HG03045 (cell line): ENCODE results near the gene CDC26.
"Not testable (repeated sequence)": the region's sequence is repeated elsewhere in the genome, so short reads cannot be mapped to it uniquely, and the experiment has no call there.

Source experiments
- ATAC-seq: cut with Tn5 transposase; IDR thresholded peaks from one replicate; pipeline ENCODE4 v1.9.1; 2021; ENCODE audit warnings: mild to moderate bottlenecking, moderate library complexity; ENCODE audit not compliant: unreplicated experiment

Gene CDC26

DNA sequence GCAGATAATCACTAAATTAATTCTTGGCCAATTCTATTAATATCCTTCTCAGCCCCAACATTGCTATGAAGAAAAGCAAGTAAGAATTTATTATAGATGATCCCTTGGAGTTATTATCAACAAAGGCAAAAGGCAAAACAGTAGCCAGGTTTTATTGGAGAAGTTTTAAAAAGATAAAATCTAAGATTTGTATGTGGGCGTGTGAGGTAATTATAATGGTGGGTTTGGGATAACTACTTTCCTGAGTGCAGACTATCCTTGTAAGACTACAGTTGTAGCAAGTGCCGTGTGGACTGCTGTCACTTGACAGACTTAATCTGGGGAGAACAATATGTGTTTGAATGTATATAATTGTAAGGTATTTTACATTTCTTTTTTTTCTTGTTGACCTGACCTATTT, 30.8 kb downstream of the CDC26 start:
- no peak for ATAC-seq

DNA sequence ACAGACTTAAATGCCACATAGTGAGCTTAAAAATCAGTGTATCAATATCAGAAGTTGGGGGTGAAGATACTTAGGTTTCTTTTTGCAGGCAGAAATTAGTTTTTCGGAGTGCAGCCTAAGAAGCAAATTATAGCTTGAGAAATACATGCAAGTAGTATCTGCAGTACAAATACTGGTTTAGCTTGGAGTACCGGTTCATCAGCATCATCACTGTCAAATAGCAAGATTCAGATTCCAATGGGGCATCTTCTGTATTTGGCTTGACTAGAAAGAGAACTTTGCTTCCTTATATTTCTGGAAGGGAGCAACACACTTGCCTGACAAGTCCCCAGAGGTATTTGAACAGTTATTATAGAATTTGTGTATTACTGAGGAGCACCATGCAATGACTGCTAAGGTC, 34.2 kb downstream of the CDC26 start:
- ATAC-seq: no peak

DNA sequence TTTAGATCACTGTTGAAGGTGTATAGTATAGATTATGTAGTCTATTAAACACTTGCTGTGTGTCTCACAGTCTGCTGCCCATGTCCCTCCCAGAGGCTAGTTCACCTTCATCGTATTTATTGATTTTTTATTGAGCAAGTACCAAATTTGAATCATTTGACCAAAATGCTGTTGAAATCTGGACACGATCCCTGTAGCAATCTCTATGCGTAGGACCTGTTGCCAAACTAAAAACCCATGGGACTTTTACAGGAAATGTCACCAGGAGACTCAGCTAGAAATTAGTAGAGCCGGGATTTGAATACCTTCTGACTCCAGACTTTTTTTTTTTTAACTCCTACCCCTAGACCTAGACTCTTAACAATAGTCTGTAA, 36.5 kb downstream of the CDC26 start:
- ATAC-seq: no peak

DNA sequence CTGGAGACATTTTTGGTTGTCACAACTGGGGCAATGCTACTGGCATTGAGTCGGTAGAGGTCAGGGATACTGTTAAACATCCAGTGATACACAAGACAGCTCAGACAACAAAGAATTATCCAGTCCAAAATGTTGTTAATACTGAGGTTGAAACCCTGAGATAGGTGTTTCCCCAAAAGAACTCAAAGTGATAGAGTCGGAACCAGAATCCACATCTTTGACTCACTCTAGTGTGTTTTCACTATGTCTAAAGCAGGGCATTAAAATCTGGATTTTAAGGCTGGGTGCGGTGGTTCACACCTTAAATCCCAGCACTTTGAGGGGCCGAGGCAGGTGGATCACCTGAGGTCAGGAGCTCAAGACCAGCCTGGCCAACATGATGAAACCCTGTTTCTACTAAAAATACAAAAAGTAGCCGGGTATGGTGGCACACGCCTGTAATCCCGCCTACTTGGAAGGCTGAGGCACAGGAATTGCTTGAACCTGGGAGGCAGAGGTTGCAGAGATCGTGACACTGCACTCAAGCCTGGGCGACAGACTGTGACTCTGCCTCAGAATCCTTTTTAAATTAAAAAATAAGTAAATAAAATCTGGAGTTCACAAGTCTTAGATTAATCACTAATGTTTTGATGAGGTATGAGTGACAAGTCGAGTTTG, 37.0 kb downstream of the CDC26 start:
- ATAC-seq: no peak

DNA sequence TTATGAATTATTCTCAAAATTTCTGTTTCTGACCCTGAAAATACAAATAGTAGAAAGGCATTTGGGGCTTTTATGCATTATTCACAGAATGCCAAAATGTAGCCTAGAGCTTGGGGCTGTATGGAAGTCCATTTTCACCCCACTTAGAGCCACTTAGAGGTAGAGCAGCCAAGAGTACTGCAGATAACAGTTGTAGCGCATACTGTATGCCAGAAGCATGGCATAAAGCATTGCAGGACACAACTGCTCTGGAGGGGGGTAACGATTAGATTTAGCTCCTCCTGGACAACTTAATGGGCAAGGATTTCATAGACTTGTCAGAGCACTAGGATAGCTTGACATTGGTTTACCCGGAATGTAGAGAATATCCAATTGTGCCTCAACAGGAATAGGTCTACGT, 38.3 kb downstream of the CDC26 start:
- no peak for ATAC-seq

DNA sequence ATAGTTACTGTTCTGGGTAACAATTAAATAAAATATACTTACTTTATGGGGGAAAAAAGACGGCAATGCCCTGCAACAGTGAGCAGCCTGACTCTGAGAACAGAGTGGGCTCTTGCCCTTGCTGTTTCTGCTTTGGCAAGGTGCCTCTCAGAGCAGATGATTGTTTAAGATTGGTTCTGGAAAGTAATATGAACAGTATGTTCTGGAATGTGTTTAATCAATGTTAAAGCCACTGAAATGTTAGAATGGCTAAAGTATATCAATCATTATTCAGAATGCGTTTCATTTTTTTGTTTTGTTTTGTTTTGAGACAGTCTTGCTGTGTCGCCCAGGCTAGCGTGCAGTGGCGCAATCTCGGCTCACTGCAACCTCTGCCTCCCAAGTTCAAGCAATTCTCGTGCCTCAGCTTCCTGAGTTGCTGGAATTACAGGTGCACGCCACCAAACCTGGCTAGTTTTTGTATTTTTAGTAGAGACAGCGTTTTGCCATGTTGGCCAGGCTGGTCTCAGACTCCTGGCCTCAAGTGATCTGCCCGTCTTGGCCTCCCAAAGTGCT, 39.6 kb downstream of the CDC26 start:
- not testable (repeated sequence) for ATAC-seq

DNA sequence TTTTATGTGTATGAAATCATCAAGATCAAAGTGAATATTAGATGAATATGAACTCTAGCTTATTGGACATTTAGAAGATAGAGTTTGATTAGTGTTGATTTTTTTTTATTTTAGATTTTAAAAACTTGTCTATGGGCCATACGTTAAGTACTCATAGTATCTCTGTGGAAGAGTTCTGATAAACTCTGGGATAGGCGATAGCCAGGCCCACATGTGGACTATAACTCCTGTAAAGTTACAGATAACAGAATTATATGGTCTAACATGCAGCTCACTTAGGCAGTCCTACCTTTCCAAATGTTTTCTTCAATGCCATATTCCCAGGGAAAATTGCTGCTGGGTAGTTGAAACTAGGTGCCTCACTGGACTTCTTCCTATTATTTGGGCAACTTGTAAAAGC, 43.7 kb downstream of the CDC26 start:
- ATAC-seq: no peak

DNA sequence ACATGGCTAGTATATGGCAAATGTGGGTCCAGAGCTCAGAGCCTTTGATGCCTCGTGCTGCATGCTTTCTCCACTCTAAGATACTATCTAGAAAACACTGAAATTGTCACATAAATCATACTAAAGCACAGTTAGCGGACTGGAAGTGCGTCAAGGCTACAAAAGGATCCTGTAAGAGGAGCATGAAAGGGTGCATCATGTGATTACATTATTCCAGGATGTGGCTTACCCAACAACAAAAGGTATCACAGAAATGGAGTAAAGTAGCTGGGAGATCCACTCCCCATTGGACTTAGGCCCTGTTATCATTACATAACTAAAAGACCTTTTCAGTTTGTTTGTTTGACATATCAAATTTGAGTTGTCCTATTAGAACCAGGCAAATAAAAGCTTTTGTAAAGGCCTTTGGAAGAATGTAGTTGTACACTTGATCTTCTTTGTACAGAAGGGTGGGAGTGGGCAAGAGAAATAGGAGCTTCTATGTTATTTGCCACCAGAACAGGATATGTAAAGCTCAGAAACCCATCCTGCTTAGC, 47.2 kb downstream of the CDC26 start:
- no peak for ATAC-seq

DNA sequence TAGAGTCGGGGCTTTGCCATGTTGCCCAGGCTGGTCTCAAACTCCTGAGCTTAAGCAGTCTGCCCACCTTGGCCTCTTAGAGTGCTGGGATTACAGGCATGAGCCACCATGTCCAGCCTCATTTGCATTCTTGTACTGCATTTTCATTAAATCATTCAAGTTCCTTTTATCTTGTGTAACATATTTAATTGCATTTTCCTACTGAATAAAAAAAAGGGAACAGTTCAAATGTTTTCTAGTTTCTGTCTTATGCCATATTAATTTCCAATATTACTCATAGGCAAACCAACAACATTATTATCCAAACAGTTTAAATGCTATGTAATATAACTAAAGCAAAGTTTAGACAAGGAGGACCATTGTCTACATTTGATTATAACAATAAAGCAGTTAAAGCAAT, 47.9 kb downstream of the CDC26 start:
- ATAC-seq: no peak

DNA sequence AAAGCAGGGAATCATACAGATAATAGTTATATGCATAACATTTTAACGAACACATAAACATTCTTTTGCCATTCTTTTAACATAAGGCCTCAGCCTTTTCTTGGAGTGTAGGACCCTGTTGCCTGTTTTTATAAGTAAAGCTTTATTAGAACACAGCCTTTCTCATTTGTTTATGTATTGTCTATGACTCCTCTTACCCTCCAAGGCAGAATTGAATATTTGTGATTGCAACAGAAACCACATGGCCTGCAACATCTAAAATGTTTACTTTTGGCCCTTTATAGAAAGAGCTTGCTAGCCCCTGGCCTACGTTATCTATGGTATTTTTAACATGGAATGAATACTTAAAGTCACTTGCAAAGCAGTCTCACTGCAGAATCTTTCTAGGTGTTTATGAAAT, 51.4 kb downstream of the CDC26 start:
- ATAC-seq: no peak

DNA sequence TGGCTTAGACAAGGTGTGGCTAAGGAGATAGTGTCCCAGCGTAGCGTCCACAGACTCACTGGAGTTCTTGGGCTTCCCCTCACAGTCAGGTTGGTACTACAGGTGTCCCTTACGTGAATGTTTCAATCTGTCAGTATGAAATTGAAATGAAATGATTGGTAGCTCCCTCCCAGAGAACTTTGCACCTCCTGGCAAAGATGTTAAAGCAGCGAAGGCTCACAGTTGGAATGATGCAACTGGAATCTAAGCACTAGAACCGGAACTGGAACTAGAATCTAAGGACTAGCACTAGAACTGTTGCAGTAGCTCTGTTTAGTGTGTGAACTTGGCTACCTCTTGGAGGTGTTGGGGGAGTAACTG, 52.9 kb downstream of the CDC26 start:
- no peak for ATAC-seq

DNA sequence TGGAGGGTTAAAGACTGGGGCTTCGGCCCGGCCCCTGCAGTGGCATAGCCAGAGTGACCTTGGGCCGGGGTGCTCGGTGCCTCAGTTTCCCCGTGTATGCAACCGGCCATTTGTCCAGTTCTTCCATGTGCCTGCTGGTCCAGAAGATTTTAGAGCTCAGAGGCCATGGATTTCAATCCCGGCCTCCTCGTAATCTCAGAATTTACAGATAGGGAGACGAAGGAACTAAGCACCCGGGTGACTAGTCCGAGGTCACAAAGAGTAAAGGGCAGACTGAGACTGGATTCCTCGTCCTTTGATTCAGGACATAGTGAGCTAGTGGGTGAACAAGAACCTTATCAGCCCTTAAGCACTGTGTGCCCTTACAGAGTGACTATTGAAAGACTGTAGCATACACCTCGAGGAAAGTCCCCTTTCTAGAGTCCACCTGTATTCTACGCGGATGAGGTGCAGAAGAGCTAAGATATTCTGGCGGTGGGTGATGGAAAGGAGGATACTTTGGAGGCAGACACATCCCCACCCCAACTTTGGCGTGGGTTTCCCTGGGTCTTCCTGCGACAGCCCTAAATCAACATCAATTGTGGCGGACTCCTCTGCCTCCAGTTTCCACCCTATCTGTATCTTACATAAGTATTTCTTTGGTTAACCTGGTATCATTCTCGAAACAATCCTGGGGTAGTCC, 53.4 kb downstream of the CDC26 start:
- no peak for ATAC-seq

DNA sequence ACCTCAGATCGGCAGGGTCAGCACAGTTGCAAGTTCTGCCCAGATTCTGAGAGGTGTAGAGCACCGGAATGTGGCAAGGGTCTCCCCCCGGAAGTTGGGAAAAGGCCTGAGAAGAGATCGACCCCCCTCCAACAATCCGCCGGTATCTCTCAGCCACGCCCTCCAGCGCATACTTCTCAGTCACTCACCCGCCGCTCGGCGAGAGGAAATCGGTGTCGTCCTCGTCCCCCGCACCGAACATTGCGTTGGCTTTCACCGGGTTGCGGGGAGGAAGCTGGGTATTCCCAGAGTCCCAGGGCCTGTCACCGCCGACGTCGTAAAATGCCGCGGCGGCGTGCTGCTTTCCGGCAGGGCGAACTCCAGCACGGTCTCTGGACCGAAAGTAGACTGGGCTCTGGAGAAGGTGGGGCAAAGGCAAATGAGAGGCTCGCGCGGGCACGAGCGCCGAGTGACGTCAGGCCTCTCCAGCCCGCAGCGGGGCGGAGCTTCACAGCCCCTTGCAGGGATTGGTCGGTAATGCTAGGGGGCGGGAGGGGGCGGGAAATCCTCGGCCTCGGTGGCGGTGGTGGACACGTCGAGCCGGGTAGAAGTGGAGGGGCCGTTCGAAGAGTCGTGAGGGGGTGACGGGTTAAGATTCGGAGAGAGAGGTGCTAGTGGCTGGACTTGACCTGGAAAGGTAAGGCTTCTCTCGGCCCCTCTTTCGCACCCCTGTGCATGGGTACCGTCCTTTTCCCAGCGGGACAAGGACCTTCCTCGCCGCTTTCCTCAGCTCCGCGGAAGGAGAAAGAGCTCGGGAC, 54.2 kb downstream of the CDC26 start, which contains the start of the genes FKBP15 and SLC31A1:
FKBP15 (minus strand) TSS at position 275 of the 797 bp plus-strand sequence; CDS start at position 241, 34 bp downstream.
SLC31A1 (plus strand) TSS at position 542 of the 797 bp plus-strand sequence. CDS start 34,605 bp downstream, outside the sequence.
- peak; percentile 90 for ATAC-seq

DNA sequence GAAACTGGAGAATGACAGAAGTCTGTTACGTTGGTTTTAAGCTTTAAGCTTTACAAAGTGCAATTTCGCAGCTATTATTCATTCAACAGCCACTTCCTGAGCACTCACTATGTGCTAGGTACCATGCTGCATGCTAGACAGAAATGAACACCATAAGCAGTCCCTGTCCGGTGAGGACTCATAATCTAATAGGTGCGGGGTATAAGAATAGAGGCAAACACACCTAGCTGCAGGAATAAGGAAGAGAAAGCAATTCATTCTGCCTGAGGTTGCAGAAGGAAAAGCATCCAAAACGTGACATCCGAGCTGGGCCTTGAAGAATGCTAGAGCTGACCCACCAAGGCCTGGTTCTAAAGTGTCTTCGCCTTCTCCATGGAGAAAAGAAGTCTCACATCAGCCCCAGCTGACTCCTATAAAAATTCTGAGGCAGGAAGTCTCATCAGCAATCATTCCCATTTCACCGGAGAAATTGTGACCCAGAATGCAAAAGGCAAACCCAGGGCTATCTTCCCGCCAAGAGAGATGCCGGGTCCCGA, 54.8 kb downstream of the CDC26 start:
- ATAC-seq: no peak

DNA sequence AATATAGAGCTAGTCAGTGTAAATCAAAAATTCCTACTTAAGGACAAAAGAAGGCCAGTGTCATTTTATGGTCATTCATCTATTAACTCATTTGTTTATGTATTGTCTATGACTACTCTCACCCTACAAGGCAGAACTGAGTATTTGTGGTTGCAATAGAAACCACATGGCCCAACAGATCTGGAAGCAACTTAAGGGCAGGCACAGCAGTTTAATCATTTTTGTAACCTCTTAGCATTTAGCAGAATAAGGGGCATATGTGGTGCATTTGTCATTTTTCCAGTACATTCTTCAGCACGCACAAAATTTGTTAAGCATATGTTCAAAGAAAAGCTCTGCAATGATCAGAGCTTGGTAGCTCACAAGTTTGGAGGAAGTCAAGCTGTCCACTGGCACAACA, 55.4 kb downstream of the CDC26 start:
- ATAC-seq: peak; percentile 44

DNA sequence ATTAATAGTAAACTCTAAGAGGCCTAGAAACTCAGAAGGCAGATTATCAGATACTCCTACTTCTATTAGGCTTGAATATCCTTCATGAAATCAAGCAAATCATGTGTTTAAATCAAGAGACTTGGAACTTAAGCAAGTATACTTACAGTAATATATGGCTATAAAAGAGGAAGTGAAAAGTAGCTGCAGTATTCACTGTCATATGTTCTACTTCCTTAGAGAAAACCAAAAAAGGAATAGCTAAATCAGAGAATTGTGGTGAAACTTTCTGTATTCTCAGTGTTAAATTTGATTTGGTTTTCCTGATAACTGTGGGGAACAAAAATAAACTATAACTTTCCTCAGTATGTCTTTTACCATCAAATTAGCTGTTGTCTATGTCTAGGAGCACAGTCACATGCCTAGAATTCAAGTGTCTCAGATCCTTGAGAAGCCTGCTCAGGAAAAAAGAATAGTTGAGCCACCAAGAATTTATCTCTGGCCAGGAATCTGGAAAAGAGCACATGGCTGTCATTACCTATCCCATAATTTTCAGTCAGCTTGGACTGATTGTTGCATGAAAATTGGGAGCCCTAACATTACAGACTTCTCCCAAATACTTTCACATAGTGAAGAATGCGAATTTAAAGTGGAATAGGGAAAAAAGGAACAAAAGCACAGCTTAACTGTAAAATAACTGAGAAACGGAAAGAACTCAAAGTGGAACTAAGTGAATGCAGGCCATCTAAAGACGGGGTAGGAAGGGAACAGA, 56.0 kb downstream of the CDC26 start:
- ATAC-seq: no peak
